Renal cortex interstitium (tissue), 11 donors: ENCODE measurements around the gene TNK2. TPM values are rescaled to one million over a fixed set of nuclear protein-coding genes. Genes with fewer than 3 reads are reported as not detected.
"Not testable (repeated sequence)": the region's sequence is repeated elsewhere in the genome, so short reads cannot be mapped to it uniquely, and the experiment has no call there.

Experiments used
- DNase-seq, 11 donors: peaks; one replicate each; pipeline ENCODE4 v3.0.0-alpha.2; 2013; ENCODE audit warnings: low read depth in 9 of 11, low spot score in 4 of 11; ENCODE audit errors: extremely low read depth in 1 of 11
- polyA plus RNA-seq, 3 donors: library from polyadenylated mRNA; unstranded; fragments of 120-200 nt; gene quantifications; one replicate each; pipeline ENCODE4 v1.2.1, GENCODE V29; 2013; ENCODE audit not compliant: insufficient read length in 3 of 3

TNK2 gene
- polyA plus RNA-seq, 3 donors, result 24.2 to 36.9 (median 33.8) TPM

GRCh38 chr3:195821403-195822130 lies 86.8 kb downstream of the TNK2 start:
- no peak for DNase-seq

GRCh38 chr3:195820901-195821300 lies 87.5 kb downstream of the TNK2 start:
- no peak for DNase-seq

GRCh38 chr3:195820186-195820585 lies 88.2 kb downstream of the TNK2 start:
- no peak for DNase-seq

- DNase-seq, result no peak
Observed at GRCh38 chr3:195818301-195818700, 90.0 kb downstream of the TNK2 start.

GRCh38 chr3:195817578-195818135 lies 90.7 kb downstream of the TNK2 start:
- no peak for DNase-seq

GRCh38 chr3:195816276-195816913 lies 92.0 kb downstream of the TNK2 start:
- DNase-seq, result not testable (repeated sequence)

GRCh38 chr3:195815169-195815771 lies 93.1 kb downstream of the TNK2 start:
- DNase-seq, result no peak

GRCh38 chr3:195813916-195814640 lies 94.3 kb downstream of the TNK2 start:
- no peak for DNase-seq

Other genes starting within 250 kb of the TNK2 start
- gene MUC20, start 187.6 kb downstream of the TNK2 start, polyA plus RNA-seq, result 10 to 100 TPM; 16.3 to 37.2 (median 16.7) TPM
- gene MUC4, start 96.6 kb downstream of the TNK2 start, polyA plus RNA-seq, result 1 to 10 TPM in 1 of 3 donors, under 1 TPM in 2; 0.65 to 1.2 (median 0.83) TPM
- gene TFRC, start 173.5 kb upstream of the TNK2 start, polyA plus RNA-seq, result 10 to 100 TPM; 40.2 to 61.9 (median 41.6) TPM